Spleen (tissue), 11 donors: ENCODE data around the gene GNB1. TPM values are rescaled to one million over a fixed set of nuclear protein-coding genes. Genes with fewer than 3 reads are reported as not detected.

Experiments used
- DNase-seq: peaks from one replicate; pipeline ENCODE4 v3.0.0-alpha.2; 2020
- H3K27ac ChIP-seq, 8 donors: fragments of 200-600 bp; sonication (generic) in 7 of 8; 1 replicate in 4 of 8; 2 replicates in 4 of 8; pipeline versions ENCODE4 v1.5.0 to v1.8.0; 2016 to 2021; ENCODE audit warnings: inconsistent platforms in 4 of 8, mild to moderate bottlenecking in 4 of 8, moderate library complexity in 1 of 8
- H3K27me3 ChIP-seq, 7 donors: fragments of 200-600 bp; sonication (generic) in 6 of 7; replicated peaks in 1 of 7; 1 replicate in 4 of 7; 2 replicates in 3 of 7; pipeline versions ENCODE4 v1.5.0 to v1.8.0; 2016 to 2021; ENCODE audit warnings: inconsistent platforms in 3 of 7, mild to moderate bottlenecking in 1 of 7
- H3K36me3 ChIP-seq, 6 donors: fragments of 200-600 bp; sonication (generic) in 5 of 6; 1 replicate in 4 of 6; 2 replicates in 2 of 6; pipeline versions ENCODE4 v1.5.0 to v1.8.0; 2016 to 2021; ENCODE audit warnings: inconsistent platforms in 2 of 6
- H3K4me1 ChIP-seq, 6 donors: fragments of 200-600 bp; sonication (generic) in 5 of 6; 1 replicate in 3 of 6; 2 replicates in 3 of 6; pipeline versions ENCODE4 v1.5.0 to v1.8.0; 2016 to 2021; ENCODE audit warnings: inconsistent platforms in 3 of 6
- H3K4me3 ChIP-seq, 8 donors: fragments of 200-600 bp; sonication (generic) in 7 of 8; 1 replicate in 4 of 8; 2 replicates in 4 of 8; pipeline versions ENCODE4 v1.5.0 to v1.8.0; 2016 to 2021; ENCODE audit warnings: inconsistent platforms in 4 of 8, mild to moderate bottlenecking in 4 of 8, moderate library complexity in 2 of 8
- H3K9me3 ChIP-seq, 8 donors: fragments of 200-600 bp; sonication (generic) in 7 of 8; 1 replicate in 4 of 8; 2 replicates in 4 of 8; pipeline versions ENCODE4 v1.5.0 to v1.8.0; 2016 to 2021; ENCODE audit warnings: inconsistent platforms in 4 of 8
- POLR2A ChIP-seq, 3 donors: fragments of 450-650 bp; IDR thresholded peaks; one replicate each; pipeline ENCODE4 v1.5.1; 2017; ENCODE audit warnings: antibody characterized with exemption in 3 of 3, mild to moderate bottlenecking in 1 of 3
- POLR2AphosphoS5 ChIP-seq, 3 donors: sonication (generic); formaldehyde crosslinking; IDR thresholded peaks; one replicate each; pipeline ENCODE4 v1.5.1; 2017; ENCODE audit warnings: antibody characterized with exemption in 3 of 3
- WGBS, 5 donors: extraction: QIAGEN DNeasy Blood & Tissue Kit in 3 of 5; methylation state at CpG; one replicate each; pipeline versions ENCODE4 v1.1.5 to v1.1.7; 2013 to 2018; 5-methylcytosine and 5-hydroxymethylcytosine counted together
- intact Hi-C: fragments of 100-400 bp; cut with DNase I; formaldehyde crosslinking; loops from one replicate; pipeline ENCODE4 v1.15.0; 2023; ENCODE audit warnings: low total_unique reads
- polyA plus RNA-seq, 3 donors: library from polyadenylated mRNA; stranded (reverse); fragments of 200-250 nt; gene quantifications; one replicate each; pipeline ENCODE4 v1.2.1, GENCODE V29; 2013
- total RNA-seq, 7 donors: library from RNA; depleted of rRNA in 3 of 7; stranded (reverse); fragments of >200 nt in 3 of 7; fragmentation: NEBNext Ultra II Directional in 4 of 7; extraction: Animal tissue kit (Norgen Biotek cat#: 25700) in 4 of 7; gene quantifications; one replicate each; pipeline versions ENCODE4 v1.1.0 to v1.2.1, GENCODE V29; 2016 to 2021
- TF ChIP-seq, protein P1 (sequence below), 11 experiments: fragments of 200-600 bp in 7 of 11; fragments of 450-650 bp in 4 of 11; sonication (generic) in 4 of 11; IDR thresholded peaks in 8 of 11; conservative IDR thresholded peaks in 3 of 11; 1 replicate in 7 of 11; 2 replicates in 4 of 11; pipeline versions ENCODE4 v1.4.0 to v1.8.0; 2016 to 2021; ENCODE audit warnings: antibody characterized with exemption in 11 of 11, inconsistent platforms in 4 of 11, mild to moderate bottlenecking in 1 of 11
- donor health status: healthy with polysubstance abuse.
- donor health status: DM: no; HTN: no; CAD: no; lungs with moderate emphysema.
- donor health status: DM: no; HTN: no; CAD: no.
- donor health status: Bipolar disorder and iron deficiency.
- donor health status: healthy.
- donor health status: DM: no; HTN: no; CAD: no.
- donor health status: DM: yes; HTN: yes; CAD: no.

GNB1 gene
- total and polyA plus RNA-seq, 10 donors = 76.0 to 304 (median 214) TPM

DNA sequence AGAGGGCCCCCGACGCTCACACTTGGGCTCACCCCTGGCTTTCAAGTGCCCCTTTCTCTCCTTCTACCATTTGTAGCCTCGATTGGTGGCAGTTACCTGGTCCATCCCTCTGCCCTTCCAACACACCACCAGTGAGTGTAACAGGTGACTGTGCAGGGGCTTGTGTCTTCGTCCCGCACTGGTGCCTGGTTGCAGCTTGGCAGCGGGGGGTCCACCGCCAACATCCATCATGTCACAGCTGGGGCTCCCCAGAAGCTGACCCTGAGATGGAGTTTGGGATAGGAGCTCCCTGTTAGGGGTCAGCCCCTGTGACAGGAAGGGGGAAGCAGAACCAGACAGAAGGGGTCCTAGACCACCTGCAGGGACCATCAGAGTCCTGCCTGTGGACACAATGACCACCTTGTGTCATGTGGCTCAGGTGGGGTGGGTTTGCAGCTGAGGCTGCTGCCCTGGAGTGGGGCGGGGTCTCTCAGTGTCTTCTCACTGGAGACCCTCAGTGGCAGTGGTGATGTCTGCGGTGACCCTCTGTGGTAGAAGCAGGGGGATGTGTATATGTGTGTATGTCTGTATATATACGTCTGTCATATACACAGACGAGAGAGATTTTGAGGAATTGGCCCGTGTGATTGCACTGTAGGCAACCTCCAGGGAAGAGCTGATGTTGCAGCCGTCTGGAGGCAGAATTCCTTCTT is 20.6 kb upstream of the GNB1 start:
- TF ChIP-seq, protein P1, sequence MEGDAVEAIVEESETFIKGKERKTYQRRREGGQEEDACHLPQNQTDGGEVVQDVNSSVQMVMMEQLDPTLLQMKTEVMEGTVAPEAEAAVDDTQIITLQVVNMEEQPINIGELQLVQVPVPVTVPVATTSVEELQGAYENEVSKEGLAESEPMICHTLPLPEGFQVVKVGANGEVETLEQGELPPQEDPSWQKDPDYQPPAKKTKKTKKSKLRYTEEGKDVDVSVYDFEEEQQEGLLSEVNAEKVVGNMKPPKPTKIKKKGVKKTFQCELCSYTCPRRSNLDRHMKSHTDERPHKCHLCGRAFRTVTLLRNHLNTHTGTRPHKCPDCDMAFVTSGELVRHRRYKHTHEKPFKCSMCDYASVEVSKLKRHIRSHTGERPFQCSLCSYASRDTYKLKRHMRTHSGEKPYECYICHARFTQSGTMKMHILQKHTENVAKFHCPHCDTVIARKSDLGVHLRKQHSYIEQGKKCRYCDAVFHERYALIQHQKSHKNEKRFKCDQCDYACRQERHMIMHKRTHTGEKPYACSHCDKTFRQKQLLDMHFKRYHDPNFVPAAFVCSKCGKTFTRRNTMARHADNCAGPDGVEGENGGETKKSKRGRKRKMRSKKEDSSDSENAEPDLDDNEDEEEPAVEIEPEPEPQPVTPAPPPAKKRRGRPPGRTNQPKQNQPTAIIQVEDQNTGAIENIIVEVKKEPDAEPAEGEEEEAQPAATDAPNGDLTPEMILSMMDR (IDR thresholded peaks at IDR 0.05 in 8 of 11, conservative IDR thresholded peaks at IDR 0.05 in 3 of 11) = no peak
- no peak for TF ChIP-seq POLR2AphosphoS5 (IDR thresholded peaks at IDR 0.05)
- no peak for TF ChIP-seq POLR2A (IDR thresholded peaks at IDR 0.05)
- WGBS, 5 donors = 85 to 89% (median 88%) methylated on average over 13 of the region's 13 CpGs
- H3K36me3 ChIP-seq = no peaks in the 10 kb centered on the region
- peak; percentile 70 for DNase-seq
- intact Hi-C loops = no loop called here
- H3K27me3 ChIP-seq = peaks cover 0 to 7% (median 0%) of the 10 kb centered on the region in 7 donors
- H3K27ac ChIP-seq = no peak overlapping the region
- peaks cover 8 to 33% (median 29%) of the 10 kb centered on the region in 6 donors for H3K4me1 ChIP-seq
- H3K9me3 ChIP-seq = no peaks in the 10 kb centered on the region
- H3K4me3 ChIP-seq = no peak overlapping the region

- 84 to 95% (median 92%) methylated on average over 9 to 22 of the region's 22 CpGs for WGBS, 5 donors
- no peaks in the 10 kb centered on the region for H3K36me3 ChIP-seq
- intact Hi-C loops = no loop called here
- H3K4me3 ChIP-seq = no peak overlapping the region
- peak; percentile 79 for DNase-seq
- H3K4me1 ChIP-seq = peaks cover 11 to 40% (median 36%) of the 10 kb centered on the region in 6 donors
- TF ChIP-seq, protein P1 (IDR thresholded peaks at IDR 0.05 in 8 of 11, conservative IDR thresholded peaks at IDR 0.05 in 3 of 11) = no peak
- TF ChIP-seq POLR2AphosphoS5 (IDR thresholded peaks at IDR 0.05) (no peak), POLR2A (IDR thresholded peaks at IDR 0.05) (no peak)
- H3K9me3 ChIP-seq = no peaks in the 10 kb centered on the region
- H3K27ac ChIP-seq = no peak overlapping the region
- H3K27me3 ChIP-seq = peaks cover 0 to 7% (median 0%) of the 10 kb centered on the region in 7 donors
These were observed 19.9 kb upstream of the GNB1 start for GRCh38 chr1:1910651-1911331.

DNA sequence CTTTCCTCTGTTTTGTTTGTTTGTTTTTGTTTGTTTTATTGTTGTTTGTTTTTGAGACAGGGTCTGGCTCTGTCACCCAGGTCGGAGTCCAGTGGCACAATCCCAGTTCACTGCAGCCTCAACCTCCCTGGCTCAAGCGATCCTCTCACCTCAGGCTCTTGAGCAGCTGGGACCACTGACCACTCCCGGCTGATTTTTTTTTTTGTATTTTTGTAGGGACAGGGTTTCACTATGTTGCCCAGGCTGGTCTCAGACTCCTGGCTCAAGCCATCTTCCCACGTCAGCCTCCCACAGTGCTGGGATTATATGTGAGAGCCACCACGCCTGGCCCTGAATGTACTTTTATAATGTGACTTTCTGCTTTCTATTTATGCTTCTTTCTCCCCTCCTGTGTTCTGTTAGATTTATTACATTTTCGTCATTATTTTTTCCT is 19.2 kb upstream of the GNB1 start:
- intact Hi-C loops = no loop called here
- no peaks in the 10 kb centered on the region for H3K9me3 ChIP-seq
- peak overlapping the region in 6 of 8 donors; percentile 46 to 87 (median 62) for H3K4me3 ChIP-seq
- peaks cover 0 to 7% (median 0%) of the 10 kb centered on the region in 7 donors for H3K27me3 ChIP-seq
- 85 to 94% (median 92%) methylated on average over 6 of the region's 6 CpGs for WGBS, 5 donors
- no peaks in the 10 kb centered on the region for H3K36me3 ChIP-seq
- H3K4me1 ChIP-seq = peaks cover 11 to 42% (median 36%) of the 10 kb centered on the region in 6 donors
- peak overlapping the region; percentile 82 to 97 (median 94) for H3K27ac ChIP-seq
- peak; percentile 56 for DNase-seq
- TF ChIP-seq POLR2A (IDR thresholded peaks at IDR 0.05) = no peak
- TF ChIP-seq, protein P1 (IDR thresholded peaks at IDR 0.05 in 8 of 11, conservative IDR thresholded peaks at IDR 0.05 in 3 of 11) = no peak
- no peak for TF ChIP-seq POLR2AphosphoS5 (IDR thresholded peaks at IDR 0.05)

GRCh38 chr1:1908506-1908791 is 17.6 kb upstream of the GNB1 start:
- H3K27me3 ChIP-seq = no peaks in the 10 kb centered on the region
- intact Hi-C loops = no loop called here
- peak overlapping the region; percentile 25 to 87 (median 58) for H3K4me3 ChIP-seq
- peak overlapping the region; percentile 82 to 97 (median 94) for H3K27ac ChIP-seq
- 1 to 10% (median 8%) methylated on average over 9 to 21 of the region's 21 CpGs for WGBS, 5 donors
- peaks cover 11 to 42% (median 36%) of the 10 kb centered on the region in 6 donors for H3K4me1 ChIP-seq
- TF ChIP-seq POLR2A (IDR thresholded peaks at IDR 0.05) (no peak), POLR2AphosphoS5 (IDR thresholded peaks at IDR 0.05) (no peak)
- TF ChIP-seq, protein P1 (IDR thresholded peaks at IDR 0.05 in 8 of 11, conservative IDR thresholded peaks at IDR 0.05 in 3 of 11) = no peak
- DNase-seq = no peak
- H3K9me3 ChIP-seq = no peaks in the 10 kb centered on the region
- H3K36me3 ChIP-seq = no peaks in the 10 kb centered on the region
